DMS79 treated with DMSO at 0.1 percent for 48 hours (cell line): Measurements from ENCODE around the gene TBX1.

Experiments used
- DNase-seq: peaks from one replicate; lab custom pipeline; 2025; lab: John Stamatoyannopoulos, UW

Gene TBX1

GRCh38 chr22:19814428-19814827 lies 53.9 kb downstream of the TBX1 start:
- no peak for DNase-seq

GRCh38 chr22:19815093-19815822 lies 54.7 kb downstream of the TBX1 start:
- no peak for DNase-seq

- DNase-seq: no peak
Observed at GRCh38 chr22:19815823-19816290, 55.3 kb downstream of the TBX1 start.

- no peak for DNase-seq
Observed at GRCh38 chr22:19816372-19817119, 56.0 kb downstream of the TBX1 start.
